DMS114 treated with DMSO at 0.1 percent for 48 hours (cell line): ENCODE measurements around the gene TMED6.
A peak's percentile ranks its signal among the peaks of the same experiment; 100 is the strongest.

Experiments used
- DNase-seq: peaks from one replicate; lab custom pipeline; 2025; ENCODE audit not compliant: unreplicated experiment; lab: John Stamatoyannopoulos, UW

The TMED6 gene

GRCh38 chr16:69324585-69325253, 26.9 kb downstream of the TMED6 start:
- DNase-seq, result no peak

- no peak for DNase-seq
Observed at GRCh38 chr16:69324013-69324531, 27.5 kb downstream of the TMED6 start.

- DNase-seq, result no peak
Observed at GRCh38 chr16:69323415-69323814, 28.2 kb downstream of the TMED6 start.

GRCh38 chr16:69322343-69322742, 29.2 kb downstream of the TMED6 start:
- no peak for DNase-seq

- no peak for DNase-seq
Observed at GRCh38 chr16:69321080-69321479, 30.5 kb downstream of the TMED6 start.

GRCh38 chr16:69320740-69321073, 30.9 kb downstream of the TMED6 start:
- no peak for DNase-seq

- DNase-seq, result no peak
Observed at GRCh38 chr16:69319826-69320739, 31.5 kb downstream of the TMED6 start.

GRCh38 chr16:69319381-69319780, 32.2 kb downstream of the TMED6 start:
- DNase-seq, result no peak

- DNase-seq, result no peak
Observed at GRCh38 chr16:69318911-69319289, 32.7 kb downstream of the TMED6 start.

GRCh38 chr16:69318177-69318910, 33.2 kb downstream of the TMED6 start:
- no peak for DNase-seq

- no peak for DNase-seq
Observed at GRCh38 chr16:69316595-69317034, 35.0 kb downstream of the TMED6 start.

GRCh38 chr16:69315486-69316311, 35.9 kb downstream of the TMED6 start:
- DNase-seq, result no peak

GRCh38 chr16:69314534-69314933, 37.1 kb downstream of the TMED6 start:
- no peak for DNase-seq

GRCh38 chr16:69313469-69313868, 38.1 kb downstream of the TMED6 start:
- DNase-seq, result no peak

GRCh38 chr16:69311533-69312387, 39.8 kb downstream of the TMED6 start:
- DNase-seq, result no peak

- peak; percentile 93 for DNase-seq
Observed at GRCh38 chr16:69310653-69311532, 40.7 kb downstream of the TMED6 start, which contains the start of gene VPS4A. Gene VPS4A (plus strand): TSS chr16:69311350. CDS start chr16:69311512, 162 bp downstream.

GRCh38 chr16:69309316-69309715, 42.3 kb downstream of the TMED6 start:
- no peak for DNase-seq

GRCh38 chr16:69307856-69308255, 43.7 kb downstream of the TMED6 start:
- DNase-seq, result no peak

- DNase-seq, result no peak
Observed at GRCh38 chr16:69307091-69307490, 44.5 kb downstream of the TMED6 start.
